ENCODE measurements around the gene NSG1. TPM values are rescaled to one million over a fixed set of nuclear protein-coding genes. Genes with fewer than 3 reads are reported as not detected.

NSG1 gene
- total and polyA plus RNA-seq, 4 donors, result 0.39 to 22.4 (median 1.6) TPM

DNA sequence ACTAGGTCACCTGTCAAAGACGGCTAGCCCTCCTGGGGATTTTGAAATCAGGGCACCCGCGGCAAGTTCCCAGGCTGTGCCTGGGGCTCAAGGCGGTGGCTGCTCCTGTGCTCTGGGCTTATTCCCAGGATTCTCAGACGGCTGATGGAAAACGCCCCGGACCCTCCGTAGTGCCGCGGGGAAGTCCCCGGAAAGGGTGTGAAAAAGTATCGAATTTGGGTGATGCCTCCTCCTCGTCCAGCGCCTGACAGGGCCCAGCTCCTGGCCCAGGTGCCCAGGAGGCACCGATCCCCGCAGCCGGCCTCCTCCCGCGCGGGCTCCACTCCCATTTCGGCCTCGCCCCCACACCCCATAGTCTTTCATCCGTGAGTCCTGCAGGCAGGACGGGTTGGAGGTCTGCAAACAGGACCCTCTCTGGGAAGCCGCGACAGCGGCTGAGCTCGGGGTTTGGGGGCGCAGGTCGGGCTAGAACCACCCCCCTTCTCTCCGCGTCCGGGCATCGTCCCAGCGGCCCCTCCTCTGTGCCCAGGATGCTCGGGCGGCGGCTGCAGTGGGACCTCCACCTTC lies 1.1 kb upstream of the NSG1 start:
- peaks cover 0 to 21% (median 0%) of the 10 kb centered on the region in 5 donors for H3K4me1 ChIP-seq (ENCODE audit: control insufficient read depth in 5 of 5, insufficient read depth in 5 of 5, low read length in 5 of 5)
- H3K36me3 ChIP-seq (ENCODE audit: control insufficient read depth in 4 of 4, insufficient read depth in 4 of 4, low read length in 4 of 4), result no peaks in the 10 kb centered on the region
- H3K27ac ChIP-seq (ENCODE audit: low read depth in 1 of 2, low read length in 1 of 2), result no peak overlapping the region
- DNase-seq, result no peak
- peaks cover 13 to 46% (median 23%) of the 10 kb centered on the region in 3 donors for H3K27me3 ChIP-seq (ENCODE audit: control insufficient read depth in 3 of 3, insufficient read depth in 3 of 3, low read length in 2 of 3)
- H3K9ac ChIP-seq (ENCODE audit: insufficient read depth in 1 of 2, low read length in 2 of 2), result no peak overlapping the region
- peaks cover 0 to 1% (median 0%) of the 10 kb centered on the region in 4 donors for H3K9me3 ChIP-seq (ENCODE audit: control insufficient read depth in 4 of 4, insufficient read depth in 3 of 4, low read length in 3 of 4)
- H3K4me3 ChIP-seq, result no peak overlapping the region
- TF ChIP-seq, protein P1, sequence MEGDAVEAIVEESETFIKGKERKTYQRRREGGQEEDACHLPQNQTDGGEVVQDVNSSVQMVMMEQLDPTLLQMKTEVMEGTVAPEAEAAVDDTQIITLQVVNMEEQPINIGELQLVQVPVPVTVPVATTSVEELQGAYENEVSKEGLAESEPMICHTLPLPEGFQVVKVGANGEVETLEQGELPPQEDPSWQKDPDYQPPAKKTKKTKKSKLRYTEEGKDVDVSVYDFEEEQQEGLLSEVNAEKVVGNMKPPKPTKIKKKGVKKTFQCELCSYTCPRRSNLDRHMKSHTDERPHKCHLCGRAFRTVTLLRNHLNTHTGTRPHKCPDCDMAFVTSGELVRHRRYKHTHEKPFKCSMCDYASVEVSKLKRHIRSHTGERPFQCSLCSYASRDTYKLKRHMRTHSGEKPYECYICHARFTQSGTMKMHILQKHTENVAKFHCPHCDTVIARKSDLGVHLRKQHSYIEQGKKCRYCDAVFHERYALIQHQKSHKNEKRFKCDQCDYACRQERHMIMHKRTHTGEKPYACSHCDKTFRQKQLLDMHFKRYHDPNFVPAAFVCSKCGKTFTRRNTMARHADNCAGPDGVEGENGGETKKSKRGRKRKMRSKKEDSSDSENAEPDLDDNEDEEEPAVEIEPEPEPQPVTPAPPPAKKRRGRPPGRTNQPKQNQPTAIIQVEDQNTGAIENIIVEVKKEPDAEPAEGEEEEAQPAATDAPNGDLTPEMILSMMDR (IDR thresholded peaks at IDR 0.05; ENCODE audit: control extremely low read depth, extremely low read depth), result no peak
- no peak for ATAC-seq (ENCODE audit: insufficient read depth, low FRiP score)
- 3% methylated on average over 38 of the region's 38 CpGs for WGBS, 2 donors

DNA sequence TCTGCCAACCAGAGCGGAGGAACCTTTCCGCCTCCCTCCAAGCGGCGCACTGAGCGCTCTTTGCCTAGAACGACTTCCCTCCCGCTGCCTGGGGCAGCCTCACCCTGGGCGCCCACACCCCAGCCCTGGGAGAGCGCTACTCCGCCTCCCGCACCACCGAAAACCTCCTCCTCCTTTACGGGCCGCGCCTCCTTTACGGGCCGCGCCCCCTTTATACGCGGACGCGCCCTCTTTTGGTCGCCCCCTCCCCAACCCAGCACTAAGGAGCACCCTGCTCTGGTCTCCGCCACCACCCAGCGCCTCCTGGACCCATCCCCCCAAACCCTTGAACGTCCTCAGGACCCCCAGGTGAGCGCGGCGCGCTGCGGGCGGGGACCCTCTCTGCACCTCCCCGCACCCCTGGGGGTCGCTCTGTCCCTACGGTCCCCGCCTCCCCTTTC lies 586 bp upstream of the NSG1 start:
- Histone ChIP-seq H3K4me3 (no peak overlapping the region), H3K27ac (ENCODE audit: low read depth in 1 of 2, low read length in 1 of 2) (no peak overlapping the region), H3K36me3 (ENCODE audit: control insufficient read depth in 4 of 4, insufficient read depth in 4 of 4, low read length in 4 of 4) (no peaks in the 10 kb centered on the region), H3K9ac (ENCODE audit: insufficient read depth in 1 of 2, low read length in 2 of 2) (no peak overlapping the region), H3K4me1 (ENCODE audit: control insufficient read depth in 5 of 5, insufficient read depth in 5 of 5, low read length in 5 of 5) (peaks cover 0 to 21% (median 0%) of the 10 kb centered on the region in 5 donors), H3K9me3 (ENCODE audit: control insufficient read depth in 4 of 4, insufficient read depth in 3 of 4, low read length in 3 of 4) (peaks cover 0 to 1% (median 0%) of the 10 kb centered on the region in 4 donors), H3K27me3 (ENCODE audit: control insufficient read depth in 3 of 3, insufficient read depth in 3 of 3, low read length in 2 of 3) (peaks cover 13 to 46% (median 23%) of the 10 kb centered on the region in 3 donors)
- DNase-seq (peak; percentile 41 to 69 (median 60)), ATAC-seq (ENCODE audit: insufficient read depth, low FRiP score) (no peak)
- TF ChIP-seq, protein P1 (IDR thresholded peaks at IDR 0.05; ENCODE audit: control extremely low read depth, extremely low read depth), result no peak
- WGBS, 2 donors, result 0 to 2% methylated on average over 31 to 36 of the region's 36 CpGs

DNA sequence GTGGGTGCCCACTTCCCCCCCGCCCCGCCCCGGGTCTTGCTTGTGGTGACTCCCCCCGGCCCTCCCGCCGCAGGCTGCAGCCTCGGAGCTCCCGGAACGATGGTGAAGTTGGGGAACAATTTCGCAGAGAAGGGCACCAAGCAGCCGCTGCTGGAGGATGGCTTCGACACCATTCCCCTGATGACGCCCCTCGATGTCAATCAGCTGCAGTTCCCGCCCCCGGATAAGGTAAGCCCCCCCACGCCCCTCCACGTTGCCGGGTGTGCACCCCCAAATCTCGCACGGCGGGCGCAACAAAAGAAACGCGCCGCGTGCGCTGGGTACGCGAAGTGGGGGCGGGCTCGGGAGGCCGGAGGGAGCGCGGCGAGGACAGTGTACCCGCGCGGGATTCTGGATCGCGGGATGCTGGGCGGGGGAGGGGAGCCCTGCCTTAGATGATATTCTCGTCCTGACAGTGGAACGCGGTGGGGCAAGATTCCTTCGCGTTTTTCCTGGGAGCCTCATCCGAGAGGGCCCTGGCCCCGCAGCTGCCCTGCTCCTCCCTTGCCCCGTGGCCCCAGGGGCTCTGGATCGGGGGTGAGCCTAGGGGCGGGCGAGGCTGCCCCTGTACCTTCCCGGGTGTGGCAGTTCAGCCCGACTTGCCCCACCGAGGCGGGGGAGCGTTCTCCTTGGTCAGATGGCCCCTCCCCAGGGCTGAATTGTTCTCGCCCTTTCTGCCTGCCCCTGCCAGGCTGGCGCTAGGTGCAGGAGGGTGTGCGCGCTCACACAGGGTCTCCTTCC lies 819 bp downstream of the NSG1 start:
- TF ChIP-seq, protein P1 (IDR thresholded peaks at IDR 0.05; ENCODE audit: control extremely low read depth, extremely low read depth), result no peak
- DNase-seq (peak; percentile 8 to 30 (median 24)), ATAC-seq (ENCODE audit: insufficient read depth, low FRiP score) (no peak)
- Histone ChIP-seq H3K4me1 (ENCODE audit: control insufficient read depth in 5 of 5, insufficient read depth in 5 of 5, low read length in 5 of 5) (peaks cover 0 to 21% (median 0%) of the 10 kb centered on the region in 5 donors), H3K9me3 (ENCODE audit: control insufficient read depth in 4 of 4, insufficient read depth in 3 of 4, low read length in 3 of 4) (peaks cover 0 to 1% (median 0%) of the 10 kb centered on the region in 4 donors), H3K9ac (ENCODE audit: insufficient read depth in 1 of 2, low read length in 2 of 2) (no peak overlapping the region), H3K27me3 (ENCODE audit: control insufficient read depth in 3 of 3, insufficient read depth in 3 of 3, low read length in 2 of 3) (peaks cover 13 to 46% (median 17%) of the 10 kb centered on the region in 3 donors), H3K27ac (ENCODE audit: low read depth in 1 of 2, low read length in 1 of 2) (no peak overlapping the region), H3K4me3 (no peak overlapping the region), H3K36me3 (ENCODE audit: control insufficient read depth in 4 of 4, insufficient read depth in 4 of 4, low read length in 4 of 4) (no peaks in the 10 kb centered on the region)
- 3% methylated on average over 62 of the region's 62 CpGs for WGBS, 2 donors

Measured in lung (tissue), 12 donors.